Small intestine (tissue), 16 donors: Measurements from ENCODE around the gene CD69. TPM values are rescaled to one million over a fixed set of nuclear protein-coding genes. Genes with fewer than 3 reads are reported as not detected.

Source experiments
- DNase-seq, 2 donors: peaks; one replicate each; pipeline versions ENCODE4 v3.0.0 to v3.0.0-alpha.2; 2013
- FAIRE-seq: peaks from 2 replicates; lab custom pipeline; 2012; peaks lifted over from hg19 to GRCh38; lab: Jason Lieb, UNC
- H3K27ac ChIP-seq, 3 donors: one replicate each; pipeline ENCODE4 v1.5.1; 2013; ENCODE audit warnings: low read length in 2 of 3, mild to moderate bottlenecking in 2 of 3, control low read depth in 1 of 3, inconsistent platforms in 1 of 3, low read depth in 1 of 3, moderate library complexity in 1 of 3
- H3K27me3 ChIP-seq, 3 donors: one replicate each; pipeline ENCODE4 v1.6.1; 2013; ENCODE audit warnings: low read length in 3 of 3, inconsistent platforms in 1 of 3; ENCODE audit not compliant: control insufficient read depth in 3 of 3, insufficient read depth in 3 of 3
- H3K36me3 ChIP-seq, 3 donors: one replicate each; pipeline ENCODE4 v1.6.1; 2013; ENCODE audit warnings: low read length in 3 of 3, inconsistent platforms in 1 of 3, low read depth in 1 of 3, mild to moderate bottlenecking in 1 of 3, moderate library complexity in 1 of 3; ENCODE audit not compliant: control insufficient read depth in 3 of 3, insufficient read depth in 2 of 3
- H3K4me1 ChIP-seq, 3 donors: one replicate each; pipeline ENCODE4 v1.6.1; 2013; ENCODE audit warnings: low read length in 2 of 3, inconsistent platforms in 1 of 3, low read depth in 1 of 3, mild to moderate bottlenecking in 1 of 3, moderate library complexity in 1 of 3; ENCODE audit not compliant: control insufficient read depth in 3 of 3, insufficient read depth in 2 of 3
- H3K4me3 ChIP-seq, 3 donors: one replicate each; pipeline ENCODE4 v1.5.1; 2013; ENCODE audit warnings: low read length in 3 of 3, control low read depth in 1 of 3, inconsistent platforms in 1 of 3, low read depth in 1 of 3, mild to moderate bottlenecking in 1 of 3, moderate library complexity in 1 of 3
- H3K9me3 ChIP-seq, 2 donors: one replicate each; pipeline ENCODE4 v1.6.1; 2013; ENCODE audit warnings: low read depth in 1 of 2, low read length in 1 of 2; ENCODE audit not compliant: control insufficient read depth in 2 of 2, insufficient read depth in 1 of 2
- WGBS, 3 donors: extraction: QIAGEN DNeasy Blood & Tissue Kit; methylation state at CpG; one replicate each; pipeline ENCODE4 v1.1.7; 2013; 5-methylcytosine and 5-hydroxymethylcytosine counted together
- long read RNA-seq, 10 donors: transcript quantifications; one replicate each; lab custom pipeline, GENCODE V29; 2026
- polyA plus RNA-seq, 4 donors: library from polyadenylated mRNA; stranded (reverse) in 3 of 4; unstranded in 1 of 4; fragments of 200-250 nt in 3 of 4; fragments of 120-200 nt in 1 of 4; gene quantifications; one replicate each; pipeline versions ENCODE4 v1.2.1 to v1.2.3, GENCODE V29; 2013
- donor health status: healthy with polysubstance abuse.
- donor health status: control.
- donor health status: control.
- donor health status: Bipolar disorder and iron deficiency.
- donor health status: healthy.

Gene CD69
- 1 to 10 TPM; 1.8 to 7.1 (median 5.1) TPM for polyA plus RNA-seq
- long read RNA-seq, donor 1, partial matches to known transcripts = 0 of 3 reads
- long read RNA-seq, donor 1, other reads (novel, unspliced or antisense) = 0 of 3 reads
- long read RNA-seq, donor 2, partial matches to known transcripts = 0 of 1 reads
- long read RNA-seq, donor 2, other reads (novel, unspliced or antisense) = 0 of 1 reads
- long read RNA-seq, donor 3 = 0 reads
- long read RNA-seq, donor 4 = 0 reads
- long read RNA-seq, donor 5, partial matches to known transcripts = 0 of 1 reads
- long read RNA-seq, donor 5, other reads (novel, unspliced or antisense) = 0 of 1 reads
- long read RNA-seq, donor 6 = 0 reads
- long read RNA-seq, donor 7 = 0 reads
- long read RNA-seq, donor 8 = 0 reads
- long read RNA-seq, donor 9 = 0 reads
- long read RNA-seq, donor 10, partial matches to known transcripts = 0 of 2 reads
- long read RNA-seq, donor 10, other reads (novel, unspliced or antisense) = 0 of 2 reads

- 40 to 72% (median 55%) methylated on average over 6 of the region's 6 CpGs for WGBS, 3 donors
- peak within 1 kb of the TSS; percentile 8 to 36 (median 35) for H3K4me3 ChIP-seq
- no peaks in the 10 kb centered on the region for H3K9me3 ChIP-seq
- peak in 1 of 2 donors; percentile 68 for DNase-seq
- H3K4me1 ChIP-seq = peaks cover 0 to 7% (median 2%) of the 10 kb centered on the region in 3 donors
- no peaks in the 10 kb centered on the region for H3K27me3 ChIP-seq
- H3K27ac ChIP-seq = peak within 1 kb of the TSS; percentile 14 to 91 (median 41)
- FAIRE-seq = no peak
- H3K36me3 ChIP-seq = no peaks in the 10 kb centered on the region
These were observed at the start of gene CD69 for GRCh38 chr12:9760699-9761418. Gene CD69 (minus strand): TSS chr12:9760901. CDS start chr12:9760820, 81 bp downstream.

GRCh38 chr12:9809866-9810265 is 49.2 kb upstream of the CD69 start:
- Histone ChIP-seq H3K27me3 (peaks cover 0 to 7% (median 0%) of the 10 kb centered on the region in 3 donors), H3K36me3 (no peaks in the 10 kb centered on the region), H3K27ac (no peak overlapping the region), H3K4me1 (no peaks in the 10 kb centered on the region), H3K9me3 (no peaks in the 10 kb centered on the region), H3K4me3 (no peak overlapping the region)
- no peak for FAIRE-seq
- no peak for DNase-seq

GRCh38 chr12:9809338-9809737 is 48.6 kb upstream of the CD69 start:
- Histone ChIP-seq H3K27ac (no peak overlapping the region), H3K36me3 (no peaks in the 10 kb centered on the region)
- no peak for FAIRE-seq

GRCh38 chr12:9808504-9808903 is 47.8 kb upstream of the CD69 start:
- Histone ChIP-seq H3K4me1 (no peaks in the 10 kb centered on the region), H3K27me3 (peaks cover 0 to 2% (median 0%) of the 10 kb centered on the region in 3 donors), H3K27ac (no peak overlapping the region), H3K36me3 (no peaks in the 10 kb centered on the region), H3K9me3 (no peaks in the 10 kb centered on the region), H3K4me3 (no peak overlapping the region)
- 54 to 68% (median 64%) methylated on average over 3 of the region's 3 CpGs for WGBS, 3 donors
- DNase-seq (no peak), FAIRE-seq (no peak)

More at GRCh38 chr12:9809338-9809737, 48.6 kb upstream of the CD69 start:
- WGBS, 3 donors = 66 to 82% (median 80%) methylated on average over 4 of the region's 4 CpGs
- peaks cover 0 to 7% (median 0%) of the 10 kb centered on the region in 3 donors for H3K27me3 ChIP-seq
- H3K4me3 ChIP-seq = no peak overlapping the region
- no peaks in the 10 kb centered on the region for H3K4me1 ChIP-seq
- no peaks in the 10 kb centered on the region for H3K9me3 ChIP-seq
- no peak for DNase-seq

- H3K9me3 ChIP-seq = no peaks in the 10 kb centered on the region
- peaks cover 0 to 2% (median 0%) of the 10 kb centered on the region in 3 donors for H3K27me3 ChIP-seq
- H3K36me3 ChIP-seq = no peaks in the 10 kb centered on the region
- no peak overlapping the region for H3K27ac ChIP-seq
- H3K4me3 ChIP-seq = no peak overlapping the region
- 74 to 92% (median 81%) methylated on average over 4 of the region's 4 CpGs for WGBS, 3 donors
- no peak for FAIRE-seq
- DNase-seq = no peak
- no peaks in the 10 kb centered on the region for H3K4me1 ChIP-seq
These were observed 46.0 kb upstream of the CD69 start for GRCh38 chr12:9806714-9807113.

GRCh38 chr12:9805883-9806282 is 45.2 kb upstream of the CD69 start:
- Histone ChIP-seq H3K9me3 (no peaks in the 10 kb centered on the region), H3K27me3 (peaks cover 0 to 2% (median 0%) of the 10 kb centered on the region in 3 donors), H3K36me3 (no peaks in the 10 kb centered on the region), H3K4me3 (no peak overlapping the region), H3K27ac (no peak overlapping the region), H3K4me1 (no peaks in the 10 kb centered on the region)
- DNase-seq (no peak), FAIRE-seq (peak; percentile 49)
- 86 to 97% (median 92%) methylated on average over 2 of the region's 2 CpGs for WGBS, 3 donors

- 54 to 74% (median 69%) methylated on average over 1 of the region's 1 CpG for WGBS, 3 donors
- no peak for DNase-seq
- Histone ChIP-seq H3K4me1 (no peaks in the 10 kb centered on the region), H3K9me3 (no peaks in the 10 kb centered on the region), H3K27me3 (no peaks in the 10 kb centered on the region), H3K36me3 (no peaks in the 10 kb centered on the region), H3K4me3 (no peak overlapping the region), H3K27ac (no peak overlapping the region)
- no peak for FAIRE-seq
These were observed 39.3 kb upstream of the CD69 start for GRCh38 chr12:9799961-9800360.

GRCh38 chr12:9797722-9798619 is 37.3 kb upstream of the CD69 start:
- DNase-seq (peak; percentile 67 to 82), FAIRE-seq (no peak)
- Histone ChIP-seq H3K36me3 (no peaks in the 10 kb centered on the region), H3K27ac (no peak overlapping the region), H3K4me3 (no peak overlapping the region), H3K4me1 (no peaks in the 10 kb centered on the region), H3K27me3 (no peaks in the 10 kb centered on the region), H3K9me3 (no peaks in the 10 kb centered on the region)
- WGBS, 3 donors = 44 to 52% (median 46%) methylated on average over 7 of the region's 7 CpGs
